Keratinocyte (primary cell): Measurements from ENCODE around the gene ZBTB14. TPM values are rescaled to one million over a fixed set of nuclear protein-coding genes. Genes with fewer than 3 reads are reported as not detected.

Source experiments
- DNase-seq: peaks from one replicate; pipeline ENCODE4 v3.0.0-alpha.2; 2011; ENCODE audit warnings: low read depth, missing footprints, low spot score
- FAIRE-seq: peaks from 2 replicates; lab custom pipeline; 2011; peaks lifted over from hg19 to GRCh38; lab: Jason Lieb, UNC
- H2AFZ ChIP-seq: 2 replicates; pipeline ENCODE4 v1.6.0; 2012; ENCODE audit warnings: low read length, control low read depth, inconsistent platforms; ENCODE audit not compliant: control insufficient read depth
- H3K27ac ChIP-seq: 2 replicates; pipeline ENCODE4 v1.5.1; 2011; ENCODE audit warnings: low read length; ENCODE audit not compliant: control insufficient read depth, insufficient read depth
- H3K27me3 ChIP-seq: 3 replicates; pipeline ENCODE4 v1.6.0; 2011; ENCODE audit warnings: low read length; ENCODE audit not compliant: control insufficient read depth, insufficient read depth; ENCODE audit errors: extremely low read depth
- H3K36me3 ChIP-seq, 2 experiments: 2 replicates in 1 of 2; 3 replicates in 1 of 2; pipeline ENCODE4 v1.5.1; 2011; ENCODE audit warnings: low read length in 2 of 2, mild to moderate bottlenecking in 1 of 2; ENCODE audit not compliant: control insufficient read depth in 2 of 2, insufficient read depth in 2 of 2; ENCODE audit errors: extremely low read depth in 1 of 2
- H3K4me1 ChIP-seq: 3 replicates; pipeline ENCODE4 v1.5.1; 2011; ENCODE audit warnings: low read length; ENCODE audit not compliant: control insufficient read depth, insufficient read depth; ENCODE audit errors: extremely low read depth
- H3K4me2 ChIP-seq: 3 replicates; pipeline ENCODE4 v1.6.0; 2011; ENCODE audit warnings: low read depth, low read length; ENCODE audit not compliant: control insufficient read depth, insufficient read depth; ENCODE audit errors: extremely low read depth
- H3K4me3 ChIP-seq, 3 experiments: fragments of 200-600 bp in 1 of 3; sonication (generic) in 1 of 3; 2 replicates in 2 of 3; 3 replicates in 1 of 3; pipeline ENCODE4 v1.5.1; 2011 to 2016; ENCODE audit warnings: low read length in 3 of 3, mild to moderate bottlenecking in 3 of 3, control low read depth in 2 of 3, inconsistent platforms in 1 of 3, low read depth in 1 of 3, mixed read lengths in 1 of 3, mixed run types in 1 of 3, moderate library complexity in 1 of 3; ENCODE audit not compliant: control insufficient read depth in 2 of 3, insufficient read depth in 2 of 3; ENCODE audit errors: extremely low read depth in 1 of 3
- H3K79me2 ChIP-seq: 2 replicates; pipeline ENCODE4 v1.6.0; 2012; ENCODE audit warnings: low read length; ENCODE audit not compliant: control insufficient read depth, insufficient read depth
- H3K9ac ChIP-seq: 3 replicates; pipeline ENCODE4 v1.6.0; 2011; ENCODE audit warnings: low read length; ENCODE audit not compliant: control insufficient read depth, insufficient read depth; ENCODE audit errors: extremely low read depth
- H3K9me1 ChIP-seq: 3 replicates; pipeline ENCODE4 v1.6.0; 2011; ENCODE audit warnings: low read length; ENCODE audit not compliant: control insufficient read depth, insufficient read depth; ENCODE audit errors: extremely low read depth
- H3K9me3 ChIP-seq: 2 replicates; pipeline ENCODE4 v1.5.1; 2012; ENCODE audit warnings: low read depth, low read length; ENCODE audit not compliant: control insufficient read depth
- H4K20me1 ChIP-seq: 3 replicates; pipeline ENCODE4 v1.6.0; 2011; ENCODE audit warnings: low read length; ENCODE audit not compliant: control insufficient read depth, insufficient read depth; ENCODE audit errors: extremely low read depth
- CTCF ChIP-seq, 3 experiments: IDR thresholded peaks in 1 of 3; conservative IDR thresholded peaks in 1 of 3; optimal IDR thresholded peaks in 1 of 3; 2 replicates in 2 of 3; 3 replicates in 1 of 3; pipeline versions ENCODE3 to v1.5.1; 2011; ENCODE audit warnings: low read length in 3 of 3, mild to moderate bottlenecking in 3 of 3, moderate library complexity in 2 of 3, control low read depth in 1 of 3, inconsistent platforms in 1 of 3; ENCODE audit not compliant: insufficient read depth in 2 of 3; ENCODE audit errors: extremely low read depth in 1 of 3
- EZH2 ChIP-seq: IDR thresholded peaks from one replicate; pipeline ENCODE4 v1.6.1; 2012; ENCODE audit warnings: inconsistent platforms, mild to moderate bottlenecking, low read length, moderate library complexity
- dilution Hi-C: fragments of 300-500 bp; cut with MboI; formaldehyde crosslinking; loops from one replicate; pipeline ENCODE4 v1.7.0; 2020; ENCODE audit warnings: low sequenced_read_pairs; ENCODE audit not compliant: extremely low pct_ligation_motif_present
- polyA plus RNA-seq, 5 experiments: library from polyadenylated mRNA; depleted of rRNA in 3 of 5; stranded (reverse) in 3 of 5; stranded (forward) in 1 of 5; unstranded in 1 of 5; fragments of >200 nt; gene quantifications; 1 replicate in 1 of 5; 2 replicates in 3 of 5; 3 replicates in 1 of 5; pipeline versions ENCODE4 v1.2.1 to v1.2.3, GENCODE V29; 2011 to 2012; ENCODE audit warnings: missing spikeins in 2 of 5, low read depth in 1 of 5, low replicate concordance in 1 of 5

The ZBTB14 gene
- polyA plus RNA-seq, 1 donor (not counting 4 experiments of a cell fraction or from before 2014, with no cell fraction given), result 9.1 TPM

- Histone ChIP-seq H3K9me1 (no peaks in the 10 kb centered on the region), H4K20me1 (no peaks in the 10 kb centered on the region), H3K9me3 (no peaks in the 10 kb centered on the region), H3K4me2 (peak overlapping the region; percentile 85), H3K4me1 (peaks cover 3% of the 10 kb centered on the region), H3K27ac (no peak overlapping the region), H3K4me3 (peak overlapping the region in 2 of 3 experiments; percentile 80 to 84), H3K36me3 (peaks cover 4 to 11% of the 10 kb centered on the region in 2 experiments), H3K79me2 (no peaks in the 10 kb centered on the region), H3K27me3 (peaks cover 4% of the 10 kb centered on the region), H2AFZ (no peak overlapping the region), H3K9ac (no peak overlapping the region)
- dilution Hi-C loops, result no loop called here
- FAIRE-seq, result no peak
- TF ChIP-seq CTCF (optimal IDR thresholded peaks at IDR 0.05 in 1 of 3, IDR thresholded peaks at IDR 0.05 in 1 of 3, conservative IDR thresholded peaks at IDR 0.05 in 1 of 3; ENCODE audit: extremely low read depth in 1 of 3, insufficient read depth in 2 of 3, low read length in 3 of 3), result no peak
- TF ChIP-seq EZH2, result no peak
- DNase-seq, result no peak
Measured at GRCh38 chr18:5294113-5294456, 1.4 kb downstream of the ZBTB14 start.

GRCh38 chr18:5288517-5288935, 7.0 kb downstream of the ZBTB14 start:
- no peaks in the 10 kb centered on the region for H3K79me2 ChIP-seq
- DNase-seq (no peak), FAIRE-seq (no peak)
- dilution Hi-C loops, result no loop called here
- TF ChIP-seq EZH2, result no peak
- TF ChIP-seq CTCF (optimal IDR thresholded peaks at IDR 0.05 in 1 of 3, IDR thresholded peaks at IDR 0.05 in 1 of 3, conservative IDR thresholded peaks at IDR 0.05 in 1 of 3; ENCODE audit: extremely low read depth in 1 of 3, insufficient read depth in 2 of 3, low read length in 3 of 3), result no peak
- H3K9me1 ChIP-seq, result no peaks in the 10 kb centered on the region
- H3K27me3 ChIP-seq, result no peaks in the 10 kb centered on the region
- no peak overlapping the region for H3K9ac ChIP-seq
- H3K27ac ChIP-seq, result no peak overlapping the region
- no peaks in the 10 kb centered on the region for H3K4me1 ChIP-seq
- H4K20me1 ChIP-seq, result no peaks in the 10 kb centered on the region
- peaks cover 4 to 11% of the 10 kb centered on the region in 2 experiments for H3K36me3 ChIP-seq
- no peak overlapping the region for H3K4me2 ChIP-seq
- no peak overlapping the region for H3K4me3 ChIP-seq
- H3K9me3 ChIP-seq, result no peaks in the 10 kb centered on the region
- H2AFZ ChIP-seq, result no peak overlapping the region
